ENCODE data around the gene SCN2A. TPM values are rescaled to one million over a fixed set of nuclear protein-coding genes. Genes with fewer than 3 reads are reported as not detected.

SCN2A gene
- under 1 TPM; under 0.01 to 0.04 (median 0.02) TPM for polyA plus RNA-seq

DNA sequence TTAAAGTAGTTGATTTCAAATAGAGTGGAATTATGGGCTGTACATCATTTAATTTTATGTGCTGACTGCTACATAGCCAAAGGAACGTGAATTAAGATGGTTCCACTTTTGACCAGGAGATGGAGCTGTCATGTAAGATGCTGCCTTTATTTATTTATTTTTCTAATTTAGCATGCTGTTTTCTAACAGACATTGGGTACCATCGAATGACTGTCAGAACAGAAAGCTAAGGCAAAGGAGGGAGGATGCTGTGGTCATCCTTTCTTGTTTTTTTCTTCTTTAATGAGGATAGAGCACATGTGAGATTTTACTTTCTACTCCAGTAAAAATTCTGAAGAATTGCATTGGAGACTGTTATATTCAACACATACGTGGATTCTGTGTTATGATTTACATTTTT lies at the start of gene SCN2A:
Gene SCN2A, plus strand, starts transcription at position 185 of the 400 bp plus-strand sequence. CDS start 56,410 bp downstream, outside the sequence.
- 20 to 29% (median 24%) methylated on average over 3 of the region's 3 CpGs for WGBS, 3 donors
- H3K27ac ChIP-seq (ENCODE audit: low read depth, low read length) = no peak within 1 kb of the TSS

DNA sequence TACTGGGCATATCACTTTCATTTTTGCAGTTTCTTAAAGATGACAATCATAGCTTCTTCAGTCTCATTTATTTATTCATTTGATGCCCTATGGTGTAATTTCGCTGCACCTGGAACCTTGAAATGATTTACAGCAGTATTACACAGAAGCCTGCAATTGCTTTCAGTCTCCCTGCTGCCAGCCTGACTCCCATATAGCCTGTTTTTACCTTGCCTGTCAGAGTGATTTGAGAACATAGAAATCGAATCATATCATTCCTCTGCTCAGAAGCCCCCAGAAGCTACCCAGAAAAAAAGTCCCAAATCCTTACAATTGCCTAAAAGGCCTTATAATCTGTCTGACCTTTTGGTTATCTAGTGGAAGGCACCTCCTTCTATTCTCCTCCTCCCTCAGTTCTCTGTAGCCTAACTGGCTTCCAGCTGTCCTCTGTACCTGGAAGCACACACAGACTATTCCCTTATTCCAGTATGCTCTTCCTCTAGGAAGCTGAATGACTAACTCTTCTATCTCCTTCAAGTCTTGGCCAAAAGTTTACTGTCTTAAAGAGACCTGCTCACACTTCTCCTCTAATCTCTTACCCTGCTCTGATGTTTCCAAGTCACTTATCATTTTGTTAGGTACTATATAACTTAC lies 48.0 kb upstream of the SCN2A start:
- H3K27ac ChIP-seq (ENCODE audit: low read depth, low read length) = no peak overlapping the region
- 59 to 69% (median 62%) methylated on average over 2 of the region's 2 CpGs for WGBS, 3 donors

- WGBS, 3 donors = 74 to 81% (median 76%) methylated on average over 2 of the region's 2 CpGs
These were observed 46.5 kb upstream of the SCN2A start for GRCh38 chr2:165192729-165193128.

GRCh38 chr2:165193178-165193777 lies 45.9 kb upstream of the SCN2A start:
- H3K27ac ChIP-seq (ENCODE audit: low read depth, low read length) = no peak overlapping the region
- 74 to 87% (median 85%) methylated on average over 4 of the region's 4 CpGs for WGBS, 3 donors

More at GRCh38 chr2:165192729-165193128, 46.5 kb upstream of the SCN2A start:
- no peak overlapping the region for H3K27ac ChIP-seq (ENCODE audit: low read depth, low read length)

- H3K27ac ChIP-seq (ENCODE audit: low read depth, low read length) = no peak overlapping the region
- 62 to 78% (median 69%) methylated on average over 4 of the region's 4 CpGs for WGBS, 3 donors
These were observed 42.8 kb upstream of the SCN2A start for GRCh38 chr2:165196411-165196810.

- no peak overlapping the region for H3K27ac ChIP-seq (ENCODE audit: low read depth, low read length)
- WGBS, 3 donors = 87 to 100% (median 94%) methylated on average over 1 of the region's 1 CpG
These were observed 41.9 kb upstream of the SCN2A start for GRCh38 chr2:165197346-165197745.

DNA sequence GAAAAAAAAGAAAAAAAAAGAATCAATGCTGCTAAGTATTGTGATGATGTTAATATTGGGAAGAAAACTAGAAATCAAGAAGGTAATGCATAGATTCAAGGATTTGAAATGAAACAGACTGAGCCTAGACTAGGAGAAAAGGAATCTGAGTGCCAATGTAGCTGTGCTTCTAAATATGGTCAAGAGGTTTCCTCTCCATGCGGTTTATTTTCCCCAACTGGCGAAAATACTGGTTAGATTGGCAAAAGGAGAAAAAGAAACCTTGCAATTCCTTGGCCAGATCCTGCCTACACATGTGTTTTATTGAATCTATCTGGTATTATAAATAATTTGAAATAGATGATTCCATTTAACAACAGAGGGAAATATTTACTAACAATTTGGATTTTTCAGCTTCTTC lies 41.0 kb upstream of the SCN2A start:
- H3K27ac ChIP-seq (ENCODE audit: low read depth, low read length) = no peak overlapping the region
- 74 to 84% (median 80%) methylated on average over 2 of the region's 2 CpGs for WGBS, 3 donors

DNA sequence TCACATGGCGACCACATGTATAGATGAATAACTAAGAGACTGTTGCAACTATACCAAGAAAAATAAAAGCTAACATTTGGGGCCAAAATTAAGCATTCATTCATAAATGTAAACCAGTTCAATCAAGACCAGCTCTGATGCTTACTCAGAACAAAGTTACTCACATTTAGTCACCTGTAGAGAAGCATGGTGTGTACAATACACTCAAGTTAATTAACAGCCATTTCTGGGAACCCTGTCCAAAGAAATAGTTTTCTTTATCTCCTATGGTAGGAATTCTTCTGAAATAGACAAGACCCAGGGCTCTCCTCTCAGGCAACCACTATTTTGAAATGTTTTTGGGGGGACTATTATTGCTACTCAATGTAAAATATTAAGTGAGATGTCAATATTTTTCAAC lies 37.0 kb upstream of the SCN2A start:
- no peak overlapping the region for H3K27ac ChIP-seq (ENCODE audit: low read depth, low read length)
- WGBS, 3 donors = 93 to 94% (median 94%) methylated on average over 1 of the region's 1 CpG

- H3K27ac ChIP-seq (ENCODE audit: low read depth, low read length) = no peak within 1 kb of the TSS
- WGBS, 3 donors = 19 to 25% (median 24%) methylated on average over 8 of the region's 8 CpGs
These were observed 35.3 kb upstream of the SCN2A start, which contains the start of gene SCN3A for GRCh38 chr2:165203689-165204559. Gene SCN3A (minus strand): TSS chr2:165204050. CDS start chr2:165176394, 27,656 bp downstream.

- H3K27ac ChIP-seq (ENCODE audit: low read depth, low read length) = no peak overlapping the region
- 75 to 89% (median 87%) methylated on average over 2 of the region's 2 CpGs for WGBS, 3 donors
These were observed 33.3 kb upstream of the SCN2A start for GRCh38 chr2:165205865-165206264.

DNA sequence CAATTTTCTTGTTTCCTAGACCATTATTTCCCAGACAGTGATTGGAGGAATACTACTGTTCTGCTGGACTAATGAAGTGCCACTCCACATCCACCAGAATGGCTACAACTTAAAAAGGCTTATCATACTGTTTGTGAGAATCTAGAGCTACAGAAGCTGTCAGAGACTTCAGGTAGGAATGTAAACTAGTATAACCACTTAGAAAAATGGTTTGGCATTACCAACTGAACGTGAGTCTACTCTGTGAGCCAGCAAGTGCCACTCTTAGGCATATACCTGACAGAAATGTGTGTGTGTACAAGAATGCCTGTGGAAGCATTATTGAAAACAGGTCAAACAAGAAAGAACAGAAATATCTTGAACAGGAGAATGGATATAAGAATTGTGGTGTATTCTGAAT lies 31.1 kb upstream of the SCN2A start:
- 63 to 82% (median 69%) methylated on average over 1 of the region's 1 CpG for WGBS, 3 donors
- H3K27ac ChIP-seq (ENCODE audit: low read depth, low read length) = no peak overlapping the region

DNA sequence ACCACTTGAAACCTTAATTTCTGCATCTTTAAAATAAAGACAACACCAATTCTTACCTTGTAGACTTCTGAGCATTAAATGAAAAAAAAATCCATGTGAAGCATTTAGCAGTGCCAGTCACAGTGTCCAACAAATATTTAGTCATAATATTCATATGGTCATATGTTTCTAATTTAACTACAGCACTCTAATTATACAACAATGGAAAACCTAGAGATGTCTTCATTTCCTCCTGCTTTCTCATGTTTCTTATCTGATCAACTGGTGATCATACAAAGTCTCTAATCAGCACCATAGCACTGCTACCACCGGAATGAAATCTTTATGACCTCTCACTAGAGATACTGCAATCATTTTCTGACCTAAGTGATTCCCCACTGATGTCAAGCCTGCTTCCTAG lies 25.1 kb upstream of the SCN2A start:
- H3K27ac ChIP-seq (ENCODE audit: low read depth, low read length) = no peak overlapping the region
- 40 to 64% (median 54%) methylated on average over 1 of the region's 1 CpG for WGBS, 3 donors

GRCh38 chr2:165219481-165219880 lies 19.7 kb upstream of the SCN2A start:
- WGBS, 3 donors = 73 to 81% (median 80%) methylated on average over 3 of the region's 3 CpGs
- H3K27ac ChIP-seq (ENCODE audit: low read depth, low read length) = no peak overlapping the region

DNA sequence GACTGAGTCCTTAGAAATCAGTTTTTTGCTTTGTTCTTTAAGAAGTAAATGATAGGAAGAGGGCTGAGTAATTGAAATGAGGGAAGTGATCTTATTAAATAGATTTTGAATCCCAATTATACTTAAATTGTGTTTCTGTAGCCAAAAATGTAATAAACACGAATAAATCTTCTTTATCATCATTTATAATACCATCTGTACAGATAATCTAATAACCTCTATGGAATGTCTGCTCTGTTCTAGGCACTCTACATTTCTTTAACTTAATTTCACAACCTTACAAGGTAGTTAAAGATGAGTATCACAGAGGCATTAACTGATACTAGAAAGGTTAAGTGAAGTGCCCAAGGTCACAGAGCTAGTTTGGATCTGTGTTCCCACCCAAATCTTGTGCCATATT lies 14.3 kb upstream of the SCN2A start:
- no peak overlapping the region for H3K27ac ChIP-seq (ENCODE audit: low read depth, low read length)
- 46 to 50% (median 47%) methylated on average over 1 of the region's 1 CpG for WGBS, 3 donors

- H3K27ac ChIP-seq (ENCODE audit: low read depth, low read length) = no peak overlapping the region
- WGBS, 3 donors = 67 to 76% (median 67%) methylated on average over 1 of the region's 1 CpG
These were observed 11.6 kb upstream of the SCN2A start for GRCh38 chr2:165227571-165227970.

- 28 to 51% (median 35%) methylated on average over 2 of the region's 2 CpGs for WGBS, 3 donors
- no peak overlapping the region for H3K27ac ChIP-seq (ENCODE audit: low read depth, low read length)
These were observed 2.2 kb upstream of the SCN2A start for GRCh38 chr2:165237056-165237455.

DNA sequence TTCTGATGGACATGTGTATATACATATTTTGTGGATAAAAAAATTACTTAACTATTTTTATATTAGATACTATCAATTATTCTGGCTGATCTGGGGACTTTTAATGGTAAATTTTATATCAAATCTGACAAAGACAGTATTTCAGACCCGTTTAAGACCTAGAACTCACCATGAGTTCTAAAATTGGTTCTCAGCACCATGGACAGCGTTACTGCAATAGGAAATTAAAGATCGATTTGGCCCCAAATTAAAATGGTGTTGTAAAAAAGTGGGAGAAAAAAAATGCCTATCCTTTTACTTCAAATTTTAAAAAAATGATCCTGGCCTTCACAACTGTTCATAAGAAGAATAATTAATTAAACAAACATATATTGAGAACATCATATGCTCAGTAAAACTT lies 919 bp upstream of the SCN2A start:
- H3K27ac ChIP-seq (ENCODE audit: low read depth, low read length) = no peak overlapping the region
- 5 to 12% (median 6%) methylated on average over 3 of the region's 3 CpGs for WGBS, 3 donors

GRCh38 chr2:165239856-165240515 lies 772 bp downstream of the SCN2A start:
- no peak overlapping the region for H3K27ac ChIP-seq (ENCODE audit: low read depth, low read length)
- 54 to 62% (median 60%) methylated on average over 4 of the region's 4 CpGs for WGBS, 3 donors

DNA sequence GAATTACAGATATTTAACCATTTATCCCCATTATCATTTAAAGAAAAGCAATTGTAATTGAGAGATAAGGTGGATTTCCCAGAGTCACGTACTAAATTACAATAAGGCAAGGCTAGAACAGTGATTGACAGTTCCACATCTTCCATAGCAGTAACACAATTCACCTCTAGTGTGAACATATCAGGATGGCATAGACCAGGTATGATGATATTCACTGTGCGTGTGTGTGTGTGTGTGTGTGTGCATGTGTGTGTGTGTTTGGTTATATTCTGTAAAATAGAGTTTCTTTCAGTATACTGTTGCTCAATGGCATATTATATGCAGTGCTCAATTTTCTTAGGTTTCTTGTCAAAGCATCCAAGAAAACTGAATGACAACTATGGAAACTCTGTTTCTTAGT lies 1.7 kb downstream of the SCN2A start:
- WGBS, 3 donors = 81 to 85% (median 85%) methylated on average over 2 of the region's 2 CpGs
- no peak overlapping the region for H3K27ac ChIP-seq (ENCODE audit: low read depth, low read length)

Measured in adipose tissue (tissue), 3 donors.